H1 (cell line): ENCODE measurements around the gene CCDC91. TPM values are rescaled to one million over a fixed set of nuclear protein-coding genes. Genes with fewer than 3 reads are reported as not detected.

ENCODE experiments used
- ATF3 ChIP-seq: IDR thresholded peaks from 2 replicates; pipeline ENCODE4 v1.6.1; 2011; ENCODE audit warnings: low read depth, mild to moderate bottlenecking, low read length; ENCODE audit not compliant: insufficient read depth
- BCL11A ChIP-seq, 2 experiments: IDR thresholded peaks; one replicate each; pipeline ENCODE4 v1.6.1; 2011; ENCODE audit warnings: low read depth in 2 of 2, low read length in 2 of 2, mild to moderate bottlenecking in 2 of 2
- GTF2F1 ChIP-seq: IDR thresholded peaks from 2 replicates; pipeline ENCODE4 v1.6.1; 2012; ENCODE audit warnings: low read depth, low read length, improper control_type of control experiment, borderline replicate concordance
- HDAC2 ChIP-seq, 2 experiments: fragments of 300-600 bp in 1 of 2; sonication (generic) in 1 of 2; IDR thresholded peaks; 2 replicates each; pipeline ENCODE4 v1.6.1; 2011 to 2012; ENCODE audit warnings: low read depth in 2 of 2, low read length in 2 of 2, mild to moderate bottlenecking in 2 of 2, moderate library complexity in 2 of 2, borderline replicate concordance in 1 of 2, inconsistent platforms in 1 of 2
- SP4 ChIP-seq: IDR thresholded peaks from 2 replicates; pipeline ENCODE4 v1.6.1; 2012; ENCODE audit warnings: low read length, inconsistent platforms
- polyA plus RNA-seq, 7 experiments: library from polyadenylated mRNA; depleted of rRNA in 3 of 7; stranded (reverse) in 5 of 7; unstranded in 2 of 7; fragments of >200 nt in 5 of 7; fragments of 200-250 nt in 2 of 7; gene quantifications; 1 replicate in 5 of 7; 2 replicates in 1 of 7; 4 replicates in 1 of 7; pipeline versions ENCODE4 v1.2.1 to v1.2.3, GENCODE V29; 2011 to 2013; ENCODE audit warnings: missing spikeins in 2 of 7, mixed read lengths in 2 of 7
- total RNA-seq: library from RNA; stranded (reverse); fragmentation: NEBNext Ultra II Directional; extraction: Animal tissue kit (Norgen Biotek cat#: 25700); gene quantifications from 2 replicates; pipeline ENCODE4 v1.2.1, GENCODE V29; 2021
- TF ChIP-seq, protein P1 (sequence below): fragments of 300-600 bp; sonication (generic); IDR thresholded peaks from 2 replicates; pipeline ENCODE4 v1.7.1; 2012; ENCODE audit warnings: low read length, moderate library complexity, mild to moderate bottlenecking, inconsistent platforms; ENCODE audit not compliant: insufficient replicate concordance

Gene CCDC91
- total and polyA plus RNA-seq, 2 of the 8 experiments (the other 6 are each of a cell fraction or from before 2014, with no cell fraction given): 8.6 to 23.1 TPM

DNA sequence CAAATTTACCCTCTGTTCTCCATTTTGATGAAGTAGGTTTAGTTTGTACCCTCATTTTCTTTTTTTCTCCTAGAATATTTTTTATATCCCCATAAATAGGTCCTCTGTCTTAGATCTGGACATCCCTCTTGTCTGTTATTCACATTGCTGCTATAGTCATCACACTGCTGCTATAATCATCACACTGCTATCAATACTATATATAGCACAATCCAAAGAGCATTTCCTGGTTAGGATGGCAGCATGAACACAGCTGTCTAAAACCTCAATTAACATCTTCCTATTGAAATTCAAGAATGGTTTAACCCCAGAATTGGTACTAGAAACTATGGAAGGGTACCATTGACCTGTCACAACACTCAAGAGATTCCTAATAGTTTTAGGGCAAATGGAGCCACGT lies 27.6 kb upstream of the CCDC91 start (continued):
- TF ChIP-seq, protein P1, sequence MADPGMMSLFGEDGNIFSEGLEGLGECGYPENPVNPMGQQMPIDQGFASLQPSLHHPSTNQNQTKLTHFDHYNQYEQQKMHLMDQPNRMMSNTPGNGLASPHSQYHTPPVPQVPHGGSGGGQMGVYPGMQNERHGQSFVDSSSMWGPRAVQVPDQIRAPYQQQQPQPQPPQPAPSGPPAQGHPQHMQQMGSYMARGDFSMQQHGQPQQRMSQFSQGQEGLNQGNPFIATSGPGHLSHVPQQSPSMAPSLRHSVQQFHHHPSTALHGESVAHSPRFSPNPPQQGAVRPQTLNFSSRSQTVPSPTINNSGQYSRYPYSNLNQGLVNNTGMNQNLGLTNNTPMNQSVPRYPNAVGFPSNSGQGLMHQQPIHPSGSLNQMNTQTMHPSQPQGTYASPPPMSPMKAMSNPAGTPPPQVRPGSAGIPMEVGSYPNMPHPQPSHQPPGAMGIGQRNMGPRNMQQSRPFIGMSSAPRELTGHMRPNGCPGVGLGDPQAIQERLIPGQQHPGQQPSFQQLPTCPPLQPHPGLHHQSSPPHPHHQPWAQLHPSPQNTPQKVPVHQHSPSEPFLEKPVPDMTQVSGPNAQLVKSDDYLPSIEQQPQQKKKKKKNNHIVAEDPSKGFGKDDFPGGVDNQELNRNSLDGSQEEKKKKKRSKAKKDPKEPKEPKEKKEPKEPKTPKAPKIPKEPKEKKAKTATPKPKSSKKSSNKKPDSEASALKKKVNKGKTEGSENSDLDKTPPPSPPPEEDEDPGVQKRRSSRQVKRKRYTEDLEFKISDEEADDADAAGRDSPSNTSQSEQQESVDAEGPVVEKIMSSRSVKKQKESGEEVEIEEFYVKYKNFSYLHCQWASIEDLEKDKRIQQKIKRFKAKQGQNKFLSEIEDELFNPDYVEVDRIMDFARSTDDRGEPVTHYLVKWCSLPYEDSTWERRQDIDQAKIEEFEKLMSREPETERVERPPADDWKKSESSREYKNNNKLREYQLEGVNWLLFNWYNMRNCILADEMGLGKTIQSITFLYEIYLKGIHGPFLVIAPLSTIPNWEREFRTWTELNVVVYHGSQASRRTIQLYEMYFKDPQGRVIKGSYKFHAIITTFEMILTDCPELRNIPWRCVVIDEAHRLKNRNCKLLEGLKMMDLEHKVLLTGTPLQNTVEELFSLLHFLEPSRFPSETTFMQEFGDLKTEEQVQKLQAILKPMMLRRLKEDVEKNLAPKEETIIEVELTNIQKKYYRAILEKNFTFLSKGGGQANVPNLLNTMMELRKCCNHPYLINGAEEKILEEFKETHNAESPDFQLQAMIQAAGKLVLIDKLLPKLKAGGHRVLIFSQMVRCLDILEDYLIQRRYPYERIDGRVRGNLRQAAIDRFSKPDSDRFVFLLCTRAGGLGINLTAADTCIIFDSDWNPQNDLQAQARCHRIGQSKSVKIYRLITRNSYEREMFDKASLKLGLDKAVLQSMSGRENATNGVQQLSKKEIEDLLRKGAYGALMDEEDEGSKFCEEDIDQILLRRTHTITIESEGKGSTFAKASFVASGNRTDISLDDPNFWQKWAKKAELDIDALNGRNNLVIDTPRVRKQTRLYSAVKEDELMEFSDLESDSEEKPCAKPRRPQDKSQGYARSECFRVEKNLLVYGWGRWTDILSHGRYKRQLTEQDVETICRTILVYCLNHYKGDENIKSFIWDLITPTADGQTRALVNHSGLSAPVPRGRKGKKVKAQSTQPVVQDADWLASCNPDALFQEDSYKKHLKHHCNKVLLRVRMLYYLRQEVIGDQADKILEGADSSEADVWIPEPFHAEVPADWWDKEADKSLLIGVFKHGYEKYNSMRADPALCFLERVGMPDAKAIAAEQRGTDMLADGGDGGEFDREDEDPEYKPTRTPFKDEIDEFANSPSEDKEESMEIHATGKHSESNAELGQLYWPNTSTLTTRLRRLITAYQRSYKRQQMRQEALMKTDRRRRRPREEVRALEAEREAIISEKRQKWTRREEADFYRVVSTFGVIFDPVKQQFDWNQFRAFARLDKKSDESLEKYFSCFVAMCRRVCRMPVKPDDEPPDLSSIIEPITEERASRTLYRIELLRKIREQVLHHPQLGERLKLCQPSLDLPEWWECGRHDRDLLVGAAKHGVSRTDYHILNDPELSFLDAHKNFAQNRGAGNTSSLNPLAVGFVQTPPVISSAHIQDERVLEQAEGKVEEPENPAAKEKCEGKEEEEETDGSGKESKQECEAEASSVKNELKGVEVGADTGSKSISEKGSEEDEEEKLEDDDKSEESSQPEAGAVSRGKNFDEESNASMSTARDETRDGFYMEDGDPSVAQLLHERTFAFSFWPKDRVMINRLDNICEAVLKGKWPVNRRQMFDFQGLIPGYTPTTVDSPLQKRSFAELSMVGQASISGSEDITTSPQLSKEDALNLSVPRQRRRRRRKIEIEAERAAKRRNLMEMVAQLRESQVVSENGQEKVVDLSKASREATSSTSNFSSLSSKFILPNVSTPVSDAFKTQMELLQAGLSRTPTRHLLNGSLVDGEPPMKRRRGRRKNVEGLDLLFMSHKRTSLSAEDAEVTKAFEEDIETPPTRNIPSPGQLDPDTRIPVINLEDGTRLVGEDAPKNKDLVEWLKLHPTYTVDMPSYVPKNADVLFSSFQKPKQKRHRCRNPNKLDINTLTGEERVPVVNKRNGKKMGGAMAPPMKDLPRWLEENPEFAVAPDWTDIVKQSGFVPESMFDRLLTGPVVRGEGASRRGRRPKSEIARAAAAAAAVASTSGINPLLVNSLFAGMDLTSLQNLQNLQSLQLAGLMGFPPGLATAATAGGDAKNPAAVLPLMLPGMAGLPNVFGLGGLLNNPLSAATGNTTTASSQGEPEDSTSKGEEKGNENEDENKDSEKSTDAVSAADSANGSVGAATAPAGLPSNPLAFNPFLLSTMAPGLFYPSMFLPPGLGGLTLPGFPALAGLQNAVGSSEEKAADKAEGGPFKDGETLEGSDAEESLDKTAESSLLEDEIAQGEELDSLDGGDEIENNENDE: no peak
- no peak for TF ChIP-seq ATF3
- TF ChIP-seq GTF2F1: no peak
- TF ChIP-seq HDAC2 (IDR thresholded peaks at IDR 0.05; ENCODE audit: borderline replicate concordance in 1 of 2, low read depth in 2 of 2, low read length in 2 of 2): no peak
- no peak for TF ChIP-seq BCL11A (IDR thresholded peaks at IDR 0.05; ENCODE audit: low read depth in 2 of 2, low read length in 2 of 2)
- TF ChIP-seq SP4: no peak
